ENCODE results near the gene TBC1D25.
"Not testable (repeated sequence)": the region's sequence is repeated elsewhere in the genome, so short reads cannot be mapped to it uniquely, and the experiment has no call there.

The TBC1D25 gene

GRCh38 chrX:48509619-48510018 is 29.9 kb upstream of the TBC1D25 start:
- H3K9me3 ChIP-seq (ENCODE audit: control insufficient read depth, insufficient read depth, low read length) = no peaks in the 10 kb centered on the region
- H3K36me3 ChIP-seq (ENCODE audit: insufficient read depth, low read length) = no peaks in the 10 kb centered on the region
- H3K9ac ChIP-seq (ENCODE audit: low read depth, low read length) = peak overlapping the region; percentile 78
- H3K4me1 ChIP-seq (ENCODE audit: insufficient read depth, low read length) = no peaks in the 10 kb centered on the region

DNA sequence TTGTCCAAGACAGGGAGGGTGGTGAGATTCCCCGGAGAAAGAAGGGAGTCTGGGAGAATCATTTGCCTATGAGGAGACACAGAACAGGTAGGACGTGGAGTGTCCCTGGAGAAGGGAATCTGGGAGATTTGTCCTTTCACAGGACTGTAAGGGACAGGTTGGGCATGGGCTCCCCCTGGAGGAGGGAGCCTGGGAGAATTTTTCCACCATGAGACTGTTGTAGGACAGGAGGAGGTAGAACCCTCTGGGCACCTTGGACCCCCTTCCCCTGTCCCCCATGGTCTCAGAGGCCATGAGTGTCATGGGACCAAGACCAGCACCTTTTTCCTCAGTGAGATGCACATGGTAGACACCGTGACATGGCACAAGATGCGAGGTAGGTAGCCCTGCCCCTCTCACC is 28.0 kb upstream of the TBC1D25 start:
- Histone ChIP-seq H3K36me3 (ENCODE audit: insufficient read depth, low read length) (no peaks in the 10 kb centered on the region), H3K9me3 (ENCODE audit: control insufficient read depth, insufficient read depth, low read length) (no peaks in the 10 kb centered on the region), H3K4me1 (ENCODE audit: insufficient read depth, low read length) (no peaks in the 10 kb centered on the region), H3K9ac (ENCODE audit: low read depth, low read length) (no peak overlapping the region)

DNA sequence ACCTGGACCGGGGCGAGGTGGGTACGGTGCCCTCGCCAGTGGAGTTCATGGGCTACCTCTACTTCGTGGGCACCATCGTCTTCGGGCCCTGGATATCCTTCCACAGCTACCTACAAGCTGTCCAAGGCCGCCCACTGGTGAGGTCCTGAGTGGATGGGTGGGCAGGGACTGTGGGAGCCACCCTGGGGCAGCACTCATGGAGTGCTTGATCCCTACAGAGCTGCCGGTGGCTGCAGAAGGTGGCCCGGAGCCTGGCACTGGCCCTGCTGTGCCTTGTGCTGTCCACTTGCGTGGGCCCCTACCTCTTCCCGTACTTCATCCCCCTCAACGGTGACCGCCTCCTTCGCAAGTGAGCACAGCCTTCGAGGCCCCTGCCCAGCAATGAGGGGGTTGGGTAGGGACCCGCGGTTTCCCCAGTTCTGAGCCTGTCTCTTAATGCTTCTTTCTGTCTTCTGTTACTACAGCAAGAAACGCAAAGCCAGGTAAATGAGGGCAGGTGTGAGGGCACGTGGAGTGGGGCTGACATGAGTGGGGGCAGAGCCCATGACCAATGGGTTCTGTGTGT is 27.1 kb upstream of the TBC1D25 start:
- no peaks in the 10 kb centered on the region for H3K4me1 ChIP-seq (ENCODE audit: insufficient read depth, low read length)
- H3K36me3 ChIP-seq (ENCODE audit: insufficient read depth, low read length) = no peaks in the 10 kb centered on the region
- H3K9me3 ChIP-seq (ENCODE audit: control insufficient read depth, insufficient read depth, low read length) = no peaks in the 10 kb centered on the region
- H3K9ac ChIP-seq (ENCODE audit: low read depth, low read length) = no peak overlapping the region

GRCh38 chrX:48513670-48514069 is 25.8 kb upstream of the TBC1D25 start:
- Histone ChIP-seq H3K36me3 (ENCODE audit: insufficient read depth, low read length) (no peaks in the 10 kb centered on the region), H3K9me3 (ENCODE audit: control insufficient read depth, insufficient read depth, low read length) (no peaks in the 10 kb centered on the region), H3K9ac (ENCODE audit: low read depth, low read length) (no peak overlapping the region), H3K4me1 (ENCODE audit: insufficient read depth, low read length) (no peaks in the 10 kb centered on the region)

GRCh38 chrX:48514126-48514806 is 25.2 kb upstream of the TBC1D25 start:
- no peaks in the 10 kb centered on the region for H3K36me3 ChIP-seq (ENCODE audit: insufficient read depth, low read length)
- H3K9ac ChIP-seq (ENCODE audit: low read depth, low read length) = no peak overlapping the region

GRCh38 chrX:48514868-48515460 is 24.6 kb upstream of the TBC1D25 start:
- Histone ChIP-seq H3K36me3 (ENCODE audit: insufficient read depth, low read length) (no peaks in the 10 kb centered on the region), H3K9ac (ENCODE audit: low read depth, low read length) (no peak overlapping the region), H3K4me1 (ENCODE audit: insufficient read depth, low read length) (no peaks in the 10 kb centered on the region), H3K9me3 (ENCODE audit: control insufficient read depth, insufficient read depth, low read length) (no peaks in the 10 kb centered on the region)

More at GRCh38 chrX:48514126-48514806, 25.2 kb upstream of the TBC1D25 start:
- Histone ChIP-seq H3K9me3 (ENCODE audit: control insufficient read depth, insufficient read depth, low read length) (no peaks in the 10 kb centered on the region), H3K4me1 (ENCODE audit: insufficient read depth, low read length) (no peaks in the 10 kb centered on the region)

- Histone ChIP-seq H3K9me3 (ENCODE audit: control insufficient read depth, insufficient read depth, low read length) (no peaks in the 10 kb centered on the region), H3K4me1 (ENCODE audit: insufficient read depth, low read length) (no peaks in the 10 kb centered on the region), H3K9ac (ENCODE audit: low read depth, low read length) (no peak overlapping the region), H3K36me3 (ENCODE audit: insufficient read depth, low read length) (no peaks in the 10 kb centered on the region)
Observed at GRCh38 chrX:48515842-48516241, 23.7 kb upstream of the TBC1D25 start.

DNA sequence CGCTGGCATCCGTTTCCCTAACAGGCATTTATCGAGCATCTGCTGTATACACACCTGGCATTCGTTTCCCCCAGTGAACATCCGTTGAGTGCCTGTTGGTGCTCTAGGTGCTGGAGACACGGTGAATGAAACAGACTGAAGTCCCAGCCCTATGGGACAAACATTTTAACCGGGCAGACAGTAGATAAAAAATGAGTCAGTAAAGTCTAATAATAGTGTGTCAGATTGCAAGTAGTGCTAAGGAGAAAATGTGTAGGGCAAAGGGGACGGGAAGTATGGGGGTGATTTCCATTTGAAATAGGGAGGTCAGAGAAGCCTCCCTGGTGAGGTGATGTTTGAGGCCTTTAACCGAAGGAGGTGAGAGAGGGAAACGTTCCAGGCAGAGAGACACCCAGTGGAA is 23.2 kb upstream of the TBC1D25 start:
- H3K36me3 ChIP-seq (ENCODE audit: insufficient read depth, low read length) = no peaks in the 10 kb centered on the region
- H3K9ac ChIP-seq (ENCODE audit: low read depth, low read length) = no peak overlapping the region
- no peaks in the 10 kb centered on the region for H3K4me1 ChIP-seq (ENCODE audit: insufficient read depth, low read length)
- no peaks in the 10 kb centered on the region for H3K9me3 ChIP-seq (ENCODE audit: control insufficient read depth, insufficient read depth, low read length)

DNA sequence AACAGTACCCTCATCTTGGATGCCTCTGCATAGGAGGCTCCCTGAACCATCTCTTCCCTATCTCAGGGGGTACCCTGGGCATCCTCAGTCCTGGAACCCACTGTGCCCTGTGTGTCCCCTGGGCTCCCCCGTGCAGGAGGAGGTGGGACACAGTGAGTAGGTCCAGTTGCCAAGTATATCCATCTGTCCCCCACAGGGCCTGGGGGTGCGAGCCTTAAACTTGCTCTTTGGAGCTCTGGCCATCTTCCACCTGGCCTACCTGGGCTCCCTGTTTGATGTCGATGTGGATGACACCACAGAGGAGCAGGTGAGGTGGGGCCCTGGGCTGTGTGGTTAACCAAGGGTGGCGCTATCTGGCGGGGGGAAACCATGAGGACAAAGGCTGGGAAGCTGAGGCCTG is 22.5 kb upstream of the TBC1D25 start:
- Histone ChIP-seq H3K9ac (ENCODE audit: low read depth, low read length) (no peak overlapping the region), H3K4me1 (ENCODE audit: insufficient read depth, low read length) (no peaks in the 10 kb centered on the region), H3K36me3 (ENCODE audit: insufficient read depth, low read length) (no peaks in the 10 kb centered on the region), H3K9me3 (ENCODE audit: control insufficient read depth, insufficient read depth, low read length) (no peaks in the 10 kb centered on the region)

- H3K36me3 ChIP-seq (ENCODE audit: insufficient read depth, low read length); H3K9ac ChIP-seq (ENCODE audit: low read depth, low read length); H3K9me3 ChIP-seq (ENCODE audit: control insufficient read depth, insufficient read depth, low read length); H3K4me1 ChIP-seq (ENCODE audit: insufficient read depth, low read length): not testable (repeated sequence)
Observed at GRCh38 chrX:48519481-48519880, 20.0 kb upstream of the TBC1D25 start.

DNA sequence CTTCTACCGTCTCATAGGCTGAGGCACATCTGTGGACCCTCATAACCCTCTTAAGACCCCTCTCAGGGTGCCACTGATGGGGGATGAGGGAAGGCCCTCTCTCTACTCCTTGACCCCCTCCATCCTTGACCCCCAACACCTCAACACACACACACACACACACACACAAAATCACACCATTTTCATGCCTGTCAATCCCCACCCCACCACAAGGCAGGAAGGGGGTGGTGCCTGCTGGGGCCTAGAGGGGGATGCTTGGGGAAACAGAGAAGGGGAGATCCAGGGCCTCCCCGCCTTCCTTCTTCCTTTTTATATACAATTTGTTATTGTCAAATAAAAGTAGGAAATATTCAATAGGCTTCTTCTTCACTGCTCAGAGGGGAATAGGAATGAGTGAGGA is 19.1 kb upstream of the TBC1D25 start:
- Histone ChIP-seq H3K36me3 (ENCODE audit: insufficient read depth, low read length) (no peaks in the 10 kb centered on the region), H3K4me1 (ENCODE audit: insufficient read depth, low read length) (no peaks in the 10 kb centered on the region), H3K9ac (ENCODE audit: low read depth, low read length) (no peak overlapping the region), H3K9me3 (ENCODE audit: control insufficient read depth, insufficient read depth, low read length) (no peaks in the 10 kb centered on the region)

GRCh38 chrX:48520976-48521352 is 18.6 kb upstream of the TBC1D25 start:
- H3K36me3 ChIP-seq (ENCODE audit: insufficient read depth, low read length) = no peaks in the 10 kb centered on the region
- H3K9me3 ChIP-seq (ENCODE audit: control insufficient read depth, insufficient read depth, low read length) = no peaks in the 10 kb centered on the region
- no peaks in the 10 kb centered on the region for H3K4me1 ChIP-seq (ENCODE audit: insufficient read depth, low read length)
- H3K9ac ChIP-seq (ENCODE audit: low read depth, low read length) = peak overlapping the region; percentile 43

DNA sequence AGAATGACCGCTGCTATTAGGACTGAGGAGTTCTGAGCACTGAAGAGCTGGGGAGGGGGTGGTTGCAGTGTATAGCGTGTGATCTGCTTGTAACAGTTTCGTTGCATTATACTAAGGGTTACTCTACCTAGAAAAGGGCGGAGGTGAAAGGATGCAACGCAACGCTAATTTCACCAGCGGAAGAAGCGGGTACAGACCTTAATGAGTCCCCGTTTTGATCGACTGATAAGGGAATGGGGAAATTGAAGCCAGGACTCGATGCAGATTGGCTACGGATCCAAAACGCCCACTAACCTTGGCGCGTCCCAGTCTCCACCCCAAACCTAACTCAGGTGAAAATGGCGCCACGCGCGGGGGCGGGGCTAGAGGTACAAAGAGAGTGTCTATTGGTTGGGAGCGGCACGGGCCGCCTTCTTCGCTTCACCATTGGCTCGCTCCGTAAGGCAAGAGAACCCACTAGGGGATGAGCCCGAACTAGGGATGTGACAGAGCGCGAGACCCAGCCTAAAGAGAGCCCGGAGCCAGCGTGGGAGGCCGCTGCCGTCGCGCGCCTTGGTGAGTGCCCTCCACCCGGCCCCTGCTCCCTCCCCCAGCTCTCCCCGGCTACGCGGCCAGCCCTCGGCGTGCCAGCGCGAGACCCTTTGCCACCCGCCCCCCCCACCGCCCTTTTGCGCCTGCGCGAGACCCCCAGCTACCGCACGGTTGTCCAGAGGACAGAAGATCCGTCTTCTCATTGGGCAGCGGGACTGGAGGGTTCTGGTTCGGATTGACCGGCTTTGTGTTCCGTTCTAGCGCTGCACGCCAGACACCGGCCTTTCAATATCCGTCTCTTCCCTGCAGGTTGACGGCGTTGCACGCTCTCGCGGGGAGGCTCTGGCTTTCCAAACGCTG is 17.9 kb upstream of the TBC1D25 start, which contains the start of gene EBP:
EBP (plus strand) TSS at position 456 of the 891 bp plus-strand sequence. CDS start 1,964 bp downstream, outside the sequence.
- Histone ChIP-seq H3K36me3 (ENCODE audit: insufficient read depth, low read length) (no peaks in the 10 kb centered on the region), H3K9me3 (ENCODE audit: control insufficient read depth, insufficient read depth, low read length) (no peaks in the 10 kb centered on the region), H3K4me1 (ENCODE audit: insufficient read depth, low read length) (no peaks in the 10 kb centered on the region), H3K9ac (ENCODE audit: low read depth, low read length) (peak within 1 kb of the TSS; percentile 43)

DNA sequence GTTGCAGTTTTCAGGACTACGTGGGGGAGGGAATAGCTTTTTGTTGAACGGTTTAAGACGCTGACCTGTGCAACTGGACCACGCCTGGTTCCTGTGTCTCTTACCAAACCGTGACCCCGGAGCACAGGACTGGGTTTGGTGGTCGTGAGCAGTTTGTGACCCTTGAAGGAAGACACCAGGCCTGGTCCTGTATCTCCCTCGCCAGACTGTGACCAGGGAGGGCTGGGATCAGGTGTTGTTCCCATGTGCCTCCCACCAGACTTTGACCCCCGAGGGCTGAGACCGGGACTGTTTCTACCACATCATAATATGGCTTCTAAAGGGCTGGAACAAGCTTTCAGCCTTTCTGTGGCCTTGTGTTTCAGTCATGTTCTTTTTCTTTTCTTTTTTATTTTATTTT is 17.2 kb upstream of the TBC1D25 start:
- no peaks in the 10 kb centered on the region for H3K4me1 ChIP-seq (ENCODE audit: insufficient read depth, low read length)
- no peaks in the 10 kb centered on the region for H3K9me3 ChIP-seq (ENCODE audit: control insufficient read depth, insufficient read depth, low read length)

More for the DNA sequence above, 17.2 kb upstream of the TBC1D25 start:
- H3K36me3 ChIP-seq (ENCODE audit: insufficient read depth, low read length) = no peaks in the 10 kb centered on the region; the same call in 1 of the 2 replicates
- peak overlapping the region; percentile 43 for H3K9ac ChIP-seq (ENCODE audit: low read depth, low read length)

All from ES-I3 (cell line).